ENCODE data around the gene DDAH1.

GRCh38 chr1:85374160-85374559 lies 90.8 kb downstream of the DDAH1 start:
- TF ChIP-seq CTCF (IDR thresholded peaks at IDR 0.05; ENCODE audit: borderline replicate concordance, extremely low read depth, low read length, poor library complexity, severe bottlenecking) (no peak), EZH2 (IDR thresholded peaks at IDR 0.05; ENCODE audit: borderline replicate concordance, low read depth, low read length, severe bottlenecking) (no peak)
